HEK293 (cell line): Measurements from ENCODE around the gene MCHR1.
"Not testable (repeated sequence)": the region's sequence is repeated elsewhere in the genome, so short reads cannot be mapped to it uniquely, and the experiment has no call there.

Experiments
- CTCF ChIA-PET: fragments of 350-600 bp; formaldehyde crosslinking; extraction: SDS; loops from one replicate; lab custom pipeline; 2021; ENCODE audit warnings: antibody characterized with exemption; lab: Yijun Ruan, JAX
- POLR2A ChIA-PET: fragments of 300-600 bp; formaldehyde crosslinking; extraction: SDS; loops from one replicate; lab custom pipeline; 2020; ENCODE audit warnings: antibody characterized with exemption, inconsistent platforms; lab: Yijun Ruan, JAX
- H3K27ac ChIP-seq: fragments of 200-500 bp; sonication (Bioruptor generic); 2 replicates; pipeline ENCODE4 v1.5.1; 2014; ENCODE audit warnings: low read depth, low read length, control low read depth, inconsistent platforms; ENCODE audit errors: extremely low read depth
- H3K36me3 ChIP-seq, 2 experiments: fragments of 200-500 bp in 1 of 2; sonication (Bioruptor generic) in 1 of 2; 1 replicate in 1 of 2; 2 replicates in 1 of 2; pipeline ENCODE4 v1.5.1; 2014 to 2017; ENCODE audit warnings: inconsistent platforms in 2 of 2, low read length in 2 of 2; ENCODE audit not compliant: control insufficient read depth in 2 of 2, insufficient read depth in 1 of 2
- H3K4me1 ChIP-seq: fragments of 200-500 bp; sonication (Bioruptor generic); 2 replicates; pipeline ENCODE4 v1.5.1; 2014; ENCODE audit warnings: mild to moderate bottlenecking, low read length, inconsistent platforms; ENCODE audit not compliant: control insufficient read depth, insufficient read depth
- H3K4me3 ChIP-seq: 2 replicates; pipeline ENCODE4 v1.5.1; 2011; ENCODE audit warnings: low read depth, mild to moderate bottlenecking, control low read depth, low read length, moderate library complexity
- H3K9me3 ChIP-seq: fragments of 200-500 bp; sonication (Bioruptor generic); 2 replicates; pipeline ENCODE4 v1.5.1; 2014; ENCODE audit warnings: low read depth, low read length, inconsistent platforms; ENCODE audit not compliant: control insufficient read depth, insufficient read depth
- GLI4 ChIP-seq: fragments of 450-650 bp; formaldehyde crosslinking; IDR thresholded peaks from 2 replicates; pipeline ENCODE4 v1.5.1; 2016; ENCODE audit warnings: missing biosample characterization, missing genetic modification characterization
- GLIS2 ChIP-seq: fragments of 450-650 bp; formaldehyde crosslinking; IDR thresholded peaks from 2 replicates; pipeline ENCODE4 v1.5.1; 2016; ENCODE audit warnings: missing biosample characterization, missing genetic modification characterization
- IKZF3 ChIP-seq: fragments of 450-650 bp; IDR thresholded peaks from 2 replicates; pipeline ENCODE4 v1.5.0; 2018; ENCODE audit warnings: missing biosample characterization, mild to moderate bottlenecking, missing genetic modification characterization, moderate library complexity
- KLF16 ChIP-seq: fragments of 450-650 bp; formaldehyde crosslinking; IDR thresholded peaks from 2 replicates; pipeline ENCODE4 v1.5.1; 2017; ENCODE audit warnings: missing biosample characterization, missing genetic modification characterization
- OVOL3 ChIP-seq: fragments of 450-650 bp; formaldehyde crosslinking; IDR thresholded peaks from 2 replicates; pipeline ENCODE4 v1.5.1; 2016; ENCODE audit warnings: missing biosample characterization, missing genetic modification characterization
- REPIN1 ChIP-seq: fragments of 450-650 bp; formaldehyde crosslinking; IDR thresholded peaks from 2 replicates; pipeline ENCODE4 v1.5.1; 2017; ENCODE audit warnings: missing biosample characterization, missing genetic modification characterization, low read depth
- SP2 ChIP-seq: fragments of 450-650 bp; formaldehyde crosslinking; IDR thresholded peaks from 2 replicates; pipeline ENCODE4 v1.5.1; 2016; ENCODE audit warnings: missing biosample characterization, missing genetic modification characterization
- TCF7L2 ChIP-seq: IDR thresholded peaks from 2 replicates; pipeline ENCODE4 v1.6.1; 2011; ENCODE audit warnings: low read depth, mild to moderate bottlenecking, inconsistent platforms, low read length, moderate library complexity, borderline replicate concordance
- ZEB2 ChIP-seq: fragments of 450-650 bp; formaldehyde crosslinking; IDR thresholded peaks from 2 replicates; pipeline ENCODE4 v1.5.1; 2016; ENCODE audit warnings: missing biosample characterization, missing genetic modification characterization
- ZFP3 ChIP-seq: fragments of 450-650 bp; formaldehyde crosslinking; IDR thresholded peaks from 2 replicates; pipeline ENCODE4 v1.5.1; 2016; ENCODE audit warnings: low read depth, missing biosample characterization, missing genetic modification characterization
- ZFP41 ChIP-seq: fragments of 450-650 bp; formaldehyde crosslinking; IDR thresholded peaks from 2 replicates; pipeline ENCODE4 v1.5.1; 2016; ENCODE audit warnings: missing biosample characterization, missing genetic modification characterization, borderline replicate concordance
- ZNF133 ChIP-seq: fragments of 450-650 bp; formaldehyde crosslinking; IDR thresholded peaks from 2 replicates; pipeline ENCODE4 v1.5.1; 2016; ENCODE audit warnings: missing biosample characterization, missing genetic modification characterization
- ZNF169 ChIP-seq: fragments of 450-650 bp; formaldehyde crosslinking; IDR thresholded peaks from 2 replicates; pipeline ENCODE4 v1.5.1; 2016; ENCODE audit warnings: missing biosample characterization, missing genetic modification characterization
- ZNF473 ChIP-seq: fragments of 450-650 bp; formaldehyde crosslinking; IDR thresholded peaks from 2 replicates; pipeline ENCODE4 v1.5.1; 2017; ENCODE audit warnings: missing biosample characterization, missing genetic modification characterization
- ZNF530 ChIP-seq: fragments of 450-650 bp; formaldehyde crosslinking; IDR thresholded peaks from 2 replicates; pipeline ENCODE4 v1.5.1; 2016; ENCODE audit warnings: low read depth, missing biosample characterization, missing genetic modification characterization
- TF ChIP-seq, protein P1 (sequence below): fragments of 450-650 bp; formaldehyde crosslinking; IDR thresholded peaks from 2 replicates; pipeline ENCODE4 v1.5.1; 2016; ENCODE audit warnings: missing biosample characterization, missing genetic modification characterization
- TF ChIP-seq, protein P2 (sequence below): fragments of 450-650 bp; formaldehyde crosslinking; IDR thresholded peaks from 2 replicates; pipeline ENCODE4 v1.5.1; 2016; ENCODE audit warnings: missing biosample characterization, missing genetic modification characterization
- TF ChIP-seq, protein P3 (sequence below): fragments of 450-650 bp; IDR thresholded peaks from 2 replicates; pipeline ENCODE4 v1.5.1; 2018; ENCODE audit warnings: missing biosample characterization, mild to moderate bottlenecking, missing genetic modification characterization
- TF ChIP-seq, protein P4 (sequence below): fragments of 450-650 bp; formaldehyde crosslinking; IDR thresholded peaks from 2 replicates; pipeline ENCODE4 v1.5.1; 2016; ENCODE audit warnings: missing biosample characterization, missing genetic modification characterization
- TF ChIP-seq, protein P5 (sequence below): fragments of 450-650 bp; formaldehyde crosslinking; IDR thresholded peaks from 2 replicates; pipeline ENCODE4 v1.5.1; 2016; ENCODE audit warnings: missing biosample characterization, missing genetic modification characterization

The MCHR1 gene

DNA sequence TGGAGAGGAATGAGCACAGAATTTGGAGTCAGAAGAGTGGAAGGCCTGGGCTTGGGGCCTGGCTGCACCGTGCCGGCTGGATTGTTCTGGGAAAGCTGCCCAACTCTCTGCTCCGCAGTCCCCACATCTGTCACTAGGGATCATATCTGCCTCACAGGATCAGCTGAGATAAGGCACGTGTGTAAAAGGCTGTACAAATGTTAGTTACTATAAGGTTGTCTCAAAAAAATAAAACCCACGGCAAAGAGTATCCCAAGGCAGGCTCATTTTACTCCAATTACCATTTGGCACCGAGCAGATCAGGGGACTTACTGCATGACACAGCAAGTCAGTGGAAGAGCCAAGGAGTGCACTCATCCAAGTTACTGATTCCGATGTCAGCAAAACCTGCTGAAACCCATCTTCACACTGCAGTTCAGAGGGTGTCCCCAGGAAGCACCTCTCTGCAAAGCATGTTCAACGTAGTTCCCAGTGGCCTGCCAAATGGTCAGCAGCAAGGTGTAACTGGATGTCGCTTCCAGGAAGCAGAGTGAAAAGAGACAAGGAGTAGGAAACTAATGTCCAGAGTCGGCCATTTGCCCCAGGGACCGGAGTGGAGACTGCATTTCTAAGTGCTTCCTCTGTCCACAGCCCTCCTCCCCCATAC, 24.6 kb upstream of the MCHR1 start (continued):
- TF ChIP-seq, protein P1, sequence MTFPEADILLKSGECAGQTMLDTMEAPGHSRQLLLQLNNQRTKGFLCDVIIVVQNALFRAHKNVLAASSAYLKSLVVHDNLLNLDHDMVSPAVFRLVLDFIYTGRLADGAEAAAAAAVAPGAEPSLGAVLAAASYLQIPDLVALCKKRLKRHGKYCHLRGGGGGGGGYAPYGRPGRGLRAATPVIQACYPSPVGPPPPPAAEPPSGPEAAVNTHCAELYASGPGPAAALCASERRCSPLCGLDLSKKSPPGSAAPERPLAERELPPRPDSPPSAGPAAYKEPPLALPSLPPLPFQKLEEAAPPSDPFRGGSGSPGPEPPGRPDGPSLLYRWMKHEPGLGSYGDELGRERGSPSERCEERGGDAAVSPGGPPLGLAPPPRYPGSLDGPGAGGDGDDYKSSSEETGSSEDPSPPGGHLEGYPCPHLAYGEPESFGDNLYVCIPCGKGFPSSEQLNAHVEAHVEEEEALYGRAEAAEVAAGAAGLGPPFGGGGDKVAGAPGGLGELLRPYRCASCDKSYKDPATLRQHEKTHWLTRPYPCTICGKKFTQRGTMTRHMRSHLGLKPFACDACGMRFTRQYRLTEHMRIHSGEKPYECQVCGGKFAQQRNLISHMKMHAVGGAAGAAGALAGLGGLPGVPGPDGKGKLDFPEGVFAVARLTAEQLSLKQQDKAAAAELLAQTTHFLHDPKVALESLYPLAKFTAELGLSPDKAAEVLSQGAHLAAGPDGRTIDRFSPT (tag by site-specific recombination) = no peak
- no peak for TF ChIP-seq ZNF169 (tag by site-specific recombination)
- no peak for TF ChIP-seq ZFP3
- no peak for TF ChIP-seq ZNF133 (tag by site-specific recombination)
- TF ChIP-seq GLI4 = no peak
- TF ChIP-seq OVOL3 (tag by site-specific recombination) = no peak
- TF ChIP-seq ZNF473 (tag by site-specific recombination) = no peak
- TF ChIP-seq SP2 (tag by site-specific recombination) = no peak
- TF ChIP-seq, protein P2, sequence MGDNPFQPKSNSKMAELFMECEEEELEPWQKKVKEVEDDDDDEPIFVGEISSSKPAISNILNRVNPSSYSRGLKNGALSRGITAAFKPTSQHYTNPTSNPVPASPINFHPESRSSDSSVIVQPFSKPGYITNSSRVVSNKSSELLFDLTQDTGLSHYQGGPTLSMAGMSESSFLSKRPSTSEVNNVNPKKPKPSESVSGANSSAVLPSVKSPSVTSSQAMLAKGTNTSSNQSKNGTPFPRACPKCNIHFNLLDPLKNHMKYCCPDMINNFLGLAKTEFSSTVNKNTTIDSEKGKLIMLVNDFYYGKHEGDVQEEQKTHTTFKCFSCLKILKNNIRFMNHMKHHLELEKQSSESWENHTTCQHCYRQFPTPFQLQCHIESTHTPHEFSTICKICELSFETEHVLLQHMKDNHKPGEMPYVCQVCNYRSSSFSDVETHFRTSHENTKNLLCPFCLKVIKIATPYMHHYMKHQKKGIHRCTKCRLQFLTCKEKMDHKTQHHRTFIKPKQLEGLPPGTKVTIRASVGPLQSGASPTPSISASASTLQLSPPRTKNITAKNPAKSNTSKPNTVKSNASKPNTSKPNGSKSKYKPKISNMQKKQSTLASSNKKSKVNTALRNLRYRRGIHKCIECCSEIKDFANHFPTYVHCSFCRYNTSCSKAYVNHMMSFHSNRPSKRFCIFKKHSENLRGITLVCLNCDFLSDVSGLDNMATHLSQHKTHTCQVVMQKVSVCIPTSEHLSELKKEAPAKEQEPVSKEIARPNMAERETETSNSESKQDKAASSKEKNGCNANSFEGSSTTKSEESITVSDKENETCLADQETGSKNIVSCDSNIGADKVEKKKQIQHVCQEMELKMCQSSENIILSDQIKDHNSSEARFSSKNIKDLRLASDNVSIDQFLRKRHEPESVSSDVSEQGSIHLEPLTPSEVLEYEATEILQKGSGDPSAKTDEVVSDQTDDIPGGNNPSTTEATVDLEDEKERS (tag by site-specific recombination) = no peak
- TF ChIP-seq, protein P3, sequence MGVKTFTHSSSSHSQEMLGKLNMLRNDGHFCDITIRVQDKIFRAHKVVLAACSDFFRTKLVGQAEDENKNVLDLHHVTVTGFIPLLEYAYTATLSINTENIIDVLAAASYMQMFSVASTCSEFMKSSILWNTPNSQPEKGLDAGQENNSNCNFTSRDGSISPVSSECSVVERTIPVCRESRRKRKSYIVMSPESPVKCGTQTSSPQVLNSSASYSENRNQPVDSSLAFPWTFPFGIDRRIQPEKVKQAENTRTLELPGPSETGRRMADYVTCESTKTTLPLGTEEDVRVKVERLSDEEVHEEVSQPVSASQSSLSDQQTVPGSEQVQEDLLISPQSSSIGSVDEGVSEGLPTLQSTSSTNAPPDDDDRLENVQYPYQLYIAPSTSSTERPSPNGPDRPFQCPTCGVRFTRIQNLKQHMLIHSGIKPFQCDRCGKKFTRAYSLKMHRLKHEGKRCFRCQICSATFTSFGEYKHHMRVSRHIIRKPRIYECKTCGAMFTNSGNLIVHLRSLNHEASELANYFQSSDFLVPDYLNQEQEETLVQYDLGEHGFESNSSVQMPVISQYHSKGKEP = peak; percentile 39; the same call in 1 of the 2 replicates
- TF ChIP-seq REPIN1 (tag by site-specific recombination) = no peak

DNA sequence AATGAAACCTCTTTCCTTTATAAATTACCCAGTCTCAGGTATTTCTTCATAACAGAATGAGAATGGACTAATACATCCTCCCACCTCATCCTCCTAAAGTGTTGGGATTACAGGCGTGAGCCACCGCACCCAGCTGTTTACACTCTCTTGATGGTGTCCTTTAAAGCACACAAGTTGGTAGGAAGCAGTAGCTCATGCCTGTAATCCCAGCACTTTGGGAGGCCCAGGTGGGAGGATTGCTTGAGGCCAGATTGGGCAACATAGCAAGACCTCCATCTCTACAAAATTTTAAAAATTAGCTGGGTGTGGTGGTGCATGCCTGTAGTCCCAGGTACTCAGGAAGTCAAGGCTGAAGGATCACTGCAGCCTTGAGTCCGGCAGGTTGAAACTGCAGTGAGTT, 23.3 kb upstream of the MCHR1 start:
- POLR2A ChIA-PET = not testable (repeated sequence)
- CTCF ChIA-PET = interaction anchor here (0.6 to 2.6 kb wide), 4 partner anchors 8 to 243 kb away, joined by 3 to 13 read pairs (median 5); no protein-coding TSS in a partner anchor

DNA sequence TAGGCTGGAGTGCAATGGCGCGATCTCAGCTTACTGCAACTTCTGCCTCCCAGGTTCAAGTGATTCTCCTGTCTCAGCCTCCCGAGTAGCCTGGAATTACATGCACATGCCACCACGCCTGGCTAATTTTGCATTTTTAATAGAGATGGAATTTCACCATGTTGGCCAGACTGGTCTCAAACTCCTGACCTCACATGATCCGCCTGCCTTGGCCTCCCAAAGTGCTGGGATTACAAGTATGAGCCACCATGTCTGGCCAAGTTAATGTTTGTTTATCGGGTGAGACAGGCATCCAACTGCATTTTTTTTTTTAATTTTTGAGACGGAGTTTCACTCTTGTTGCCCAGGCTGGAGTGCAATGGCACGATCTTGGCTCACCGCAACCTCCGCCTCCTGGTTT, 22.6 kb upstream of the MCHR1 start:
- POLR2A ChIA-PET = interaction anchor here (0.6 kb wide), 1 partner anchor 183 kb away, joined by 4 read pairs; no protein-coding TSS in a partner anchor

More for the DNA sequence above, 23.3 kb upstream of the MCHR1 start:
- H3K4me1 ChIP-seq, H3K4me3 ChIP-seq, H3K36me3 ChIP-seq, H3K27ac ChIP-seq, H3K9me3 ChIP-seq: not testable (repeated sequence)

DNA sequence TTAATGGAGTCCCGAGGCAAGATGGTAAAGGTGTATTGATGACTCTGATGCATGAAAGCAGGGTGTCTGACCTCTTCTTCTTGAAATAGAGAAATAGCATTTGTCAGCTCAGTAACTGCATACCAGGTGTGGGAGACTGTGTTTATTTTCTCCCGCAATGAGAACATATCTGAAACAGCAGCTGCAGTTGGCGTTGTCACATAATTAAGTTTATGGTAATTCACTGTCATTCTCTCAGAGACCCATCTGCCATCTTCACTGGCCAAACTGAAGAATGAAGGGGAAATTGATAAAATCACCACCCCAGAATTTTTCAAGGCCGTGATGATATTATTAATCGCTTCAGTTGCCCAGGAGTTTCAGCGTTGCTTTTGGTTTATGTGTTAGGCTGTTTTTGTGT, 20.1 kb upstream of the MCHR1 start:
- Histone ChIP-seq H3K9me3 (no peaks in the 10 kb centered on the region), H3K4me1 (0 out of 2 replicates have a peak, but pooled peaks cover 3% of the 10 kb centered on the region), H3K36me3 (no peaks in the 10 kb centered on the region), H3K4me3 (no peak overlapping the region), H3K27ac (no peak overlapping the region)
- ChIA-PET POLR2A (no interaction called here), CTCF (no interaction called here)
- no peak for TF ChIP-seq GLIS2 (tag by site-specific recombination)
- TF ChIP-seq, protein P4, sequence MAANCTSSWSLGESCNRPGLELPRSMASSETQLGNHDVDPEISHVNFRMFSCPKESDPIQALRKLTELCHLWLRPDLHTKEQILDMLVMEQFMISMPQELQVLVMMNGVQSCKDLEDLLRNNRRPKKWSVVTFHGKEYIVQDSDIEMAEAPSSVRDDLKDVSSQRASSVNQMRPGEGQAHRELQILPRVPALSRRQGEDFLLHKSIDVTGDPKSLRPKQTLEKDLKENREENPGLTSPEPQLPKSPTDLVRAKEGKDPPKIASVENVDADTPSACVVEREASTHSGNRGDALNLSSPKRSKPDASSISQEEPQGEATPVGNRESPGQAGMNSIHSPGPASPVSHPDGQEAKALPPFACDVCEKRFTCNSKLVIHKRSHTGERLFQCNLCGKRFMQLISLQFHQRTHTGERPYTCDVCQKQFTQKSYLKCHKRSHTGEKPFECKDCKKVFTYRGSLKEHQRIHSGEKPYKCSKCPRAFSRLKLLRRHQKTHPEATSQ (tag by site-specific recombination) = no peak
- TF ChIP-seq IKZF3 (tag by site-specific recombination) = no peak
- TF ChIP-seq KLF16 (tag by site-specific recombination) = no peak
- no peak for TF ChIP-seq ZNF530 (tag by site-specific recombination)
- TF ChIP-seq, protein P5, sequence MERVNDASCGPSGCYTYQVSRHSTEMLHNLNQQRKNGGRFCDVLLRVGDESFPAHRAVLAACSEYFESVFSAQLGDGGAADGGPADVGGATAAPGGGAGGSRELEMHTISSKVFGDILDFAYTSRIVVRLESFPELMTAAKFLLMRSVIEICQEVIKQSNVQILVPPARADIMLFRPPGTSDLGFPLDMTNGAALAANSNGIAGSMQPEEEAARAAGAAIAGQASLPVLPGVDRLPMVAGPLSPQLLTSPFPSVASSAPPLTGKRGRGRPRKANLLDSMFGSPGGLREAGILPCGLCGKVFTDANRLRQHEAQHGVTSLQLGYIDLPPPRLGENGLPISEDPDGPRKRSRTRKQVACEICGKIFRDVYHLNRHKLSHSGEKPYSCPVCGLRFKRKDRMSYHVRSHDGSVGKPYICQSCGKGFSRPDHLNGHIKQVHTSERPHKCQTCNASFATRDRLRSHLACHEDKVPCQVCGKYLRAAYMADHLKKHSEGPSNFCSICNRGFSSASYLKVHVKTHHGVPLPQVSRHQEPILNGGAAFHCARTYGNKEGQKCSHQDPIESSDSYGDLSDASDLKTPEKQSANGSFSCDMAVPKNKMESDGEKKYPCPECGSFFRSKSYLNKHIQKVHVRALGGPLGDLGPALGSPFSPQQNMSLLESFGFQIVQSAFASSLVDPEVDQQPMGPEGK (tag by site-specific recombination) = no peak
- TF ChIP-seq ZEB2 (tag by site-specific recombination) = no peak
- TF ChIP-seq ZFP41 = no peak
- TF ChIP-seq TCF7L2 = no peak

More for the DNA sequence above, 22.6 kb upstream of the MCHR1 start:
- not testable (repeated sequence) for H3K36me3 ChIP-seq, H3K4me1 ChIP-seq, H3K9me3 ChIP-seq, H3K4me3 ChIP-seq, H3K27ac ChIP-seq
- CTCF ChIA-PET = interaction anchor here (0.6 kb wide), 1 partner anchor 557 kb away, joined by 3 read pairs; no protein-coding TSS in a partner anchor
